ENCODE measurements around the gene RPS26.
"Not testable (repeated sequence)": the region's sequence is repeated elsewhere in the genome, so short reads cannot be mapped to it uniquely, and the experiment has no call there.

Gene RPS26

GRCh38 chr12:56041552-56042429 is at the start of gene RPS26:
RPS26 (plus strand) TSS chr12:56041918; CDS start chr12:56042167, 249 bp downstream.
- peak; percentile 100 for DNase-seq

- DNase-seq = no peak
Measured at GRCh38 chr12:55993230-55993853, 48.4 kb upstream of the RPS26 start.

GRCh38 chr12:55995366-55995765 is 46.4 kb upstream of the RPS26 start:
- DNase-seq = no peak

GRCh38 chr12:55996201-55996714 is 45.5 kb upstream of the RPS26 start:
- peak; percentile 66 for DNase-seq

GRCh38 chr12:55996715-55997534 is 44.8 kb upstream of the RPS26 start, which contains the start of gene SUOX:
SUOX (plus strand) TSS chr12:55997276; CDS start chr12:56002222, 4,946 bp downstream.
- peak; percentile 95 for DNase-seq

GRCh38 chr12:55997535-55997859 is 44.2 kb upstream of the RPS26 start:
- no peak for DNase-seq

- not testable (repeated sequence) for DNase-seq
Measured at GRCh38 chr12:55999522-55999921, 42.2 kb upstream of the RPS26 start.

- not testable (repeated sequence) for DNase-seq
Measured at GRCh38 chr12:55999999-56000540, 41.6 kb upstream of the RPS26 start.

GRCh38 chr12:56001487-56002100 is 40.1 kb upstream of the RPS26 start:
- DNase-seq = no peak

GRCh38 chr12:56003376-56003775 is 38.3 kb upstream of the RPS26 start:
- not testable (repeated sequence) for DNase-seq

- no peak for DNase-seq
Measured at GRCh38 chr12:56004211-56004610, 37.5 kb upstream of the RPS26 start.

- DNase-seq = peak; percentile 10
Measured at GRCh38 chr12:56007564-56008559, 33.9 kb upstream of the RPS26 start.

- DNase-seq = no peak
Measured at GRCh38 chr12:56010111-56010570, 31.6 kb upstream of the RPS26 start.

- DNase-seq = no peak
Measured at GRCh38 chr12:56011509-56012090, 30.1 kb upstream of the RPS26 start.

- no peak for DNase-seq
Measured at GRCh38 chr12:56013482-56013881, 28.2 kb upstream of the RPS26 start.

- no peak for DNase-seq
Measured at GRCh38 chr12:56014205-56014604, 27.5 kb upstream of the RPS26 start.

- DNase-seq = no peak
Measured at GRCh38 chr12:56017181-56017580, 24.5 kb upstream of the RPS26 start.

GRCh38 chr12:56018356-56018755 is 23.4 kb upstream of the RPS26 start:
- DNase-seq = no peak

- peak; percentile 44 for DNase-seq
Measured at GRCh38 chr12:56020423-56021184, 21.1 kb upstream of the RPS26 start, which contains the start of gene IKZF4. IKZF4 (plus strand) TSS chr12:56021043; CDS start chr12:56021494, 451 bp downstream.
